Measurements from ENCODE around the gene RHOB. TPM values are rescaled to one million over a fixed set of nuclear protein-coding genes. Genes with fewer than 3 reads are reported as not detected.

The RHOB gene
- total RNA-seq, 3 donors from 2014 or later: 75.5 to 616 (median 104) TPM

- DNase-seq (no peak), ATAC-seq (no peak)
- no peaks in the 10 kb centered on the region for H3K4me1 ChIP-seq (ENCODE audit: low read depth)
- H3K9me3 ChIP-seq: no peaks in the 10 kb centered on the region
- no peaks in the 10 kb centered on the region for H3K36me3 ChIP-seq (ENCODE audit: low read depth)
- no peak for TF ChIP-seq CTCF (IDR thresholded peaks at IDR 0.05)
- intact Hi-C loops (cut with DNase I, micrococcal nuclease): no loop called here
- no peak overlapping the region for H3K4me3 ChIP-seq
These were observed 39.7 kb downstream of the RHOB start for GRCh38 chr2:20486571-20486970.

GRCh38 chr2:20487030-20487391, 40.1 kb downstream of the RHOB start:
- intact Hi-C loops (cut with DNase I, micrococcal nuclease): no loop called here
- no peak for DNase-seq
- no peaks in the 10 kb centered on the region for H3K4me1 ChIP-seq (ENCODE audit: low read depth)
- no peaks in the 10 kb centered on the region for H3K9me3 ChIP-seq
- no peak for ATAC-seq
- no peak for TF ChIP-seq CTCF (IDR thresholded peaks at IDR 0.05)
- H3K36me3 ChIP-seq (ENCODE audit: low read depth): no peaks in the 10 kb centered on the region
- no peak overlapping the region for H3K4me3 ChIP-seq

GRCh38 chr2:20487392-20488174, 40.7 kb downstream of the RHOB start:
- ATAC-seq: no peak
- intact Hi-C loops (cut with DNase I, micrococcal nuclease): no loop called here
- no peaks in the 10 kb centered on the region for H3K9me3 ChIP-seq

GRCh38 chr2:20488201-20488641, 41.3 kb downstream of the RHOB start:
- Histone ChIP-seq H3K9me3 (no peaks in the 10 kb centered on the region), H3K4me3 (no peak overlapping the region), H3K4me1 (ENCODE audit: low read depth) (no peaks in the 10 kb centered on the region), H3K36me3 (ENCODE audit: low read depth) (no peaks in the 10 kb centered on the region)
- no peak for TF ChIP-seq CTCF (IDR thresholded peaks at IDR 0.05)
- intact Hi-C loops (cut with DNase I, micrococcal nuclease): no loop called here
- DNase-seq: no peak
- no peak for ATAC-seq

More at GRCh38 chr2:20487392-20488174, 40.7 kb downstream of the RHOB start:
- DNase-seq: no peak
- no peak for TF ChIP-seq CTCF (IDR thresholded peaks at IDR 0.05)
- H3K36me3 ChIP-seq (ENCODE audit: low read depth): no peaks in the 10 kb centered on the region
- no peaks in the 10 kb centered on the region for H3K4me1 ChIP-seq (ENCODE audit: low read depth)
- H3K4me3 ChIP-seq: no peak overlapping the region

GRCh38 chr2:20488782-20489181, 41.9 kb downstream of the RHOB start:
- Histone ChIP-seq H3K4me3 (no peak overlapping the region), H3K9me3 (no peaks in the 10 kb centered on the region), H3K4me1 (ENCODE audit: low read depth) (no peaks in the 10 kb centered on the region), H3K36me3 (ENCODE audit: low read depth) (no peaks in the 10 kb centered on the region)
- intact Hi-C loops (cut with DNase I, micrococcal nuclease): no loop called here
- no peak for TF ChIP-seq CTCF (IDR thresholded peaks at IDR 0.05)
- no peak for ATAC-seq
- no peak for DNase-seq

Data from mucosa of descending colon (tissue), 3 donors.